ENCODE data around the gene ELP2. TPM values are rescaled to one million over a fixed set of nuclear protein-coding genes. Genes with fewer than 3 reads are reported as not detected.

ELP2 gene
- total RNA-seq, 1 donor from 2014 or later = 46.1 TPM

GRCh38 chr18:36214811-36215210 lies 85.1 kb downstream of the ELP2 start:
- H3K4me3 ChIP-seq (ENCODE audit: low read depth, low read length) = no peak overlapping the region
- DNase-seq (ENCODE audit: low read depth) = no peak
- TF ChIP-seq CTCF (conservative IDR thresholded peaks at IDR 0.05; ENCODE audit: low read depth, low read length) = no peak

- no peak for TF ChIP-seq CTCF (conservative IDR thresholded peaks at IDR 0.05; ENCODE audit: low read depth, low read length)
- DNase-seq (ENCODE audit: low read depth) = no peak
- H3K4me3 ChIP-seq (ENCODE audit: low read depth, low read length) = no peak overlapping the region
Observed at GRCh38 chr18:36215577-36215976, 85.9 kb downstream of the ELP2 start.

GRCh38 chr18:36217348-36217747 lies 87.6 kb downstream of the ELP2 start:
- TF ChIP-seq CTCF (conservative IDR thresholded peaks at IDR 0.05; ENCODE audit: low read depth, low read length) = no peak
- DNase-seq (ENCODE audit: low read depth) = no peak

DNA sequence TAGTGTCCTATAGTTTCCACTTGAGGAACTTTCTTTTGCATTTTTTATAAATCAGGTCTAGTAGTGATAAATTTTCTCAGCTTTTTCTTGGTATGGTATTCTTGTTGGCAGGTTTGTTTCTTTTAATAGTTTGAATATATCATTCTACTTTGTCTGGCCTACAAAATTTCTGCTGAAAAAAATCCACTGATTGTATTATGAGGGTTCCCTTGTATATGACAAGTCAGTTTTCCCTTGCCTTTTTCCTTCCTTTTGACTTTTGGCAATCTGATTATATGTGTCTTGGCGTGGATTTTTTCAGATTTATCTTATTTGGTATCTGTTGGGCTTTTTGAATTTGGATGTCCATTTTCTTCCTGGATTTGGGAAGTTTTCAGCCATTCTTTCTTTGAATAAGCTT lies 99.5 kb downstream of the ELP2 start:
- TF ChIP-seq CTCF (conservative IDR thresholded peaks at IDR 0.05; ENCODE audit: low read depth, low read length) = no peak
- DNase-seq (ENCODE audit: low read depth) = no peak
- no peak overlapping the region for H3K4me3 ChIP-seq (ENCODE audit: low read depth, low read length)

More at GRCh38 chr18:36217348-36217747, 87.6 kb downstream of the ELP2 start:
- no peak overlapping the region for H3K4me3 ChIP-seq (ENCODE audit: low read depth, low read length)

Other genes with a start within 250 kb of the ELP2 start
- gene RPRD1A, start 62.3 kb upstream of the ELP2 start, total RNA-seq = 41.3 and 45.4 TPM in 2 replicates
- 66.8 and 83.7 TPM in 2 replicates for gene SLC39A6, start 559 bp upstream of the ELP2 start, total RNA-seq
- 5.7 and 14.8 TPM in 2 replicates for gene MOCOS, start 57.6 kb downstream of the ELP2 start, total RNA-seq
- 27.3 and 28.4 TPM in 2 replicates for gene FHOD3, start 167.8 kb downstream of the ELP2 start, total RNA-seq